Urinary bladder (tissue), 4 donors: ENCODE results near the gene COL8A1. TPM values are rescaled to one million over a fixed set of nuclear protein-coding genes. Genes with fewer than 3 reads are reported as not detected.

Experiments used
- DNase-seq: peaks from one replicate; pipeline ENCODE4 v3.0.0-alpha.2; 2015; ENCODE audit errors: extremely low spot score
- H3K27ac ChIP-seq: one replicate; pipeline ENCODE4 v1.5.1; 2013; ENCODE audit warnings: low read depth, mild to moderate bottlenecking, moderate library complexity
- H3K36me3 ChIP-seq: one replicate; pipeline ENCODE4 v1.6.1; 2013; ENCODE audit warnings: mild to moderate bottlenecking, moderate library complexity; ENCODE audit not compliant: insufficient read depth
- H3K4me1 ChIP-seq: one replicate; pipeline ENCODE4 v1.6.1; 2013; ENCODE audit warnings: mild to moderate bottlenecking, moderate library complexity; ENCODE audit not compliant: insufficient read depth
- H3K4me3 ChIP-seq: one replicate; pipeline ENCODE4 v1.5.1; 2013; ENCODE audit warnings: low read depth, low read length
- WGBS: extraction: QIAGEN DNeasy Blood & Tissue Kit; methylation state at CpG from one replicate; pipeline ENCODE4 v1.1.7; 2013; 5-methylcytosine and 5-hydroxymethylcytosine counted together
- polyA plus RNA-seq: library from polyadenylated mRNA; stranded (reverse); fragments of 200-250 nt; gene quantifications from one replicate; pipeline ENCODE4 v1.2.3, GENCODE V29; 2013
- total RNA-seq: library from RNA; depleted of rRNA; stranded (reverse); fragments of >200 nt; gene quantifications from one replicate; pipeline ENCODE4 v1.2.3, GENCODE V29; 2014
- donor health status: healthy with polysubstance abuse.
- donor health status: healthy.

The COL8A1 gene
- total and polyA plus RNA-seq, 2 donors, result 21.1 to 26.4 TPM

- no peaks in the 10 kb centered on the region for H3K4me1 ChIP-seq
- WGBS, result 90% methylated on average over 4 of the region's 4 CpGs
- H3K27ac ChIP-seq, result no peak overlapping the region
- DNase-seq, result no peak
- no peaks in the 10 kb centered on the region for H3K36me3 ChIP-seq
- no peak overlapping the region for H3K4me3 ChIP-seq
Measured at GRCh38 chr3:99751649-99752048, 113.3 kb downstream of the COL8A1 start.

GRCh38 chr3:99753268-99753975, 115.0 kb downstream of the COL8A1 start:
- DNase-seq, result no peak
- 4% methylated on average over 3 of the region's 3 CpGs for WGBS
- Histone ChIP-seq H3K4me3 (no peak overlapping the region), H3K27ac (no peak overlapping the region), H3K36me3 (no peaks in the 10 kb centered on the region), H3K4me1 (no peaks in the 10 kb centered on the region)

GRCh38 chr3:99755831-99756230, 117.4 kb downstream of the COL8A1 start:
- 86% methylated on average over 6 of the region's 6 CpGs for WGBS
- H3K27ac ChIP-seq, result no peak overlapping the region

GRCh38 chr3:99757966-99758365, 119.6 kb downstream of the COL8A1 start:
- H3K27ac ChIP-seq, result no peak overlapping the region
- H3K36me3 ChIP-seq, result no peaks in the 10 kb centered on the region
- WGBS, result 54% methylated on average over 2 of the region's 2 CpGs
- H3K4me3 ChIP-seq, result no peak overlapping the region
- DNase-seq, result no peak
- no peaks in the 10 kb centered on the region for H3K4me1 ChIP-seq

More at GRCh38 chr3:99755831-99756230, 117.4 kb downstream of the COL8A1 start:
- no peaks in the 10 kb centered on the region for H3K36me3 ChIP-seq
- no peak for DNase-seq
- H3K4me1 ChIP-seq, result no peaks in the 10 kb centered on the region
- no peak overlapping the region for H3K4me3 ChIP-seq

GRCh38 chr3:99758502-99759177, 120.2 kb downstream of the COL8A1 start:
- H3K4me1 ChIP-seq, result no peaks in the 10 kb centered on the region

GRCh38 chr3:99760031-99760430, 121.6 kb downstream of the COL8A1 start:
- H3K4me3 ChIP-seq, result no peak overlapping the region
- no peaks in the 10 kb centered on the region for H3K36me3 ChIP-seq
- DNase-seq, result no peak
- no peaks in the 10 kb centered on the region for H3K4me1 ChIP-seq
- 78% methylated on average over 1 of the region's 1 CpG for WGBS
- no peak overlapping the region for H3K27ac ChIP-seq

More at GRCh38 chr3:99758502-99759177, 120.2 kb downstream of the COL8A1 start:
- H3K27ac ChIP-seq, result no peak overlapping the region
- DNase-seq, result no peak
- no peaks in the 10 kb centered on the region for H3K36me3 ChIP-seq
- H3K4me3 ChIP-seq, result no peak overlapping the region
- 78% methylated on average over 3 of the region's 3 CpGs for WGBS

- Histone ChIP-seq H3K36me3 (no peaks in the 10 kb centered on the region), H3K4me1 (no peaks in the 10 kb centered on the region), H3K27ac (no peak overlapping the region), H3K4me3 (no peak overlapping the region)
- 24% methylated on average over 2 of the region's 2 CpGs for WGBS
- DNase-seq, result no peak
Measured at GRCh38 chr3:99760629-99761028, 122.2 kb downstream of the COL8A1 start.

- no peak for DNase-seq
- Histone ChIP-seq H3K4me3 (no peak overlapping the region), H3K36me3 (no peaks in the 10 kb centered on the region), H3K4me1 (no peaks in the 10 kb centered on the region), H3K27ac (no peak overlapping the region)
- 68% methylated on average over 8 of the region's 8 CpGs for WGBS
Measured at GRCh38 chr3:99761415-99762165, 123.2 kb downstream of the COL8A1 start.

GRCh38 chr3:99762901-99763300, 124.5 kb downstream of the COL8A1 start:
- no peak overlapping the region for H3K4me3 ChIP-seq
- 94% methylated on average over 1 of the region's 1 CpG for WGBS
- H3K36me3 ChIP-seq, result no peaks in the 10 kb centered on the region
- DNase-seq, result no peak
- no peaks in the 10 kb centered on the region for H3K4me1 ChIP-seq
- H3K27ac ChIP-seq, result no peak overlapping the region

- no peak for DNase-seq
- Histone ChIP-seq H3K27ac (no peak overlapping the region), H3K36me3 (no peaks in the 10 kb centered on the region), H3K4me3 (no peak overlapping the region), H3K4me1 (no peaks in the 10 kb centered on the region)
- WGBS, result 97% methylated on average over 5 of the region's 5 CpGs
Measured at GRCh38 chr3:99764377-99764776, 126.0 kb downstream of the COL8A1 start.

- DNase-seq, result no peak
- no peaks in the 10 kb centered on the region for H3K4me1 ChIP-seq
- no peak overlapping the region for H3K4me3 ChIP-seq
- no peaks in the 10 kb centered on the region for H3K36me3 ChIP-seq
- no peak overlapping the region for H3K27ac ChIP-seq
- 53% methylated on average over 2 of the region's 2 CpGs for WGBS
Measured at GRCh38 chr3:99765042-99765942, 126.9 kb downstream of the COL8A1 start.

- Histone ChIP-seq H3K4me3 (no peak overlapping the region), H3K36me3 (no peaks in the 10 kb centered on the region), H3K27ac (no peak overlapping the region), H3K4me1 (no peaks in the 10 kb centered on the region)
- no peak for DNase-seq
- WGBS, result 75% methylated on average over 2 of the region's 2 CpGs
Measured at GRCh38 chr3:99767291-99767690, 128.9 kb downstream of the COL8A1 start.

- H3K4me1 ChIP-seq, result no peaks in the 10 kb centered on the region
- no peaks in the 10 kb centered on the region for H3K36me3 ChIP-seq
- DNase-seq, result no peak
- no peak overlapping the region for H3K4me3 ChIP-seq
- 90% methylated on average over 1 of the region's 1 CpG for WGBS
- no peak overlapping the region for H3K27ac ChIP-seq
Measured at GRCh38 chr3:99768126-99768525, 129.7 kb downstream of the COL8A1 start.
